NCI-H128 (cell line): ENCODE measurements around the gene SLC35F5.
"Not testable (repeated sequence)": the region's sequence is repeated elsewhere in the genome, so short reads cannot be mapped to it uniquely, and the experiment has no call there.

Experiments
- DNase-seq: peaks from one replicate; lab custom pipeline; 2025; ENCODE audit not compliant: unreplicated experiment; lab: John Stamatoyannopoulos, UW

The SLC35F5 gene

DNA sequence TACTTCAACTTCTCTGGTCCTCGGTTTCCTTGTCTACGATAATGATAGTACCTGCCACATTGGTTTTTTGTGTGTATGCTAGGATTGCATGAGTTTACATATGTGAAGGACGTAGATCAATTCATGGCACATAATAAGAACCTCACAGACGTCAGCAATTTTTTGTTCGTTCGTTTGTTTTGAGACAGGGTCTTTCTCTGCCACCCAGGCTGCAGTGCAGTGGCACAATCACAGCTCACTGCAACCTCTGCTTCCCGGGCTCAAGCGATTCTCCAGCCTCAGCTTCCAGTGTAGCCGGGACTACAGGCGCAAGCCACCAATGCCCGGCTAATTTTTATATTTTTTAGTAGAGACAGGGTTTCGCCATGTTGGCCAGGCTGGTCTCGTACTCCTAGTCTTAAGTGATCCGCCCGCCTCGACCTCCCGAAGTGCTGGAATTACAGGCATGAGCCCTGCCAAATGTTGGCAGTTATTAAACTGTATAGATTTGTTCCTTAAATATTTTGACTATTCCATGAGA, 756 bp upstream of the SLC35F5 start:
- DNase-seq = peak; percentile 30

DNA sequence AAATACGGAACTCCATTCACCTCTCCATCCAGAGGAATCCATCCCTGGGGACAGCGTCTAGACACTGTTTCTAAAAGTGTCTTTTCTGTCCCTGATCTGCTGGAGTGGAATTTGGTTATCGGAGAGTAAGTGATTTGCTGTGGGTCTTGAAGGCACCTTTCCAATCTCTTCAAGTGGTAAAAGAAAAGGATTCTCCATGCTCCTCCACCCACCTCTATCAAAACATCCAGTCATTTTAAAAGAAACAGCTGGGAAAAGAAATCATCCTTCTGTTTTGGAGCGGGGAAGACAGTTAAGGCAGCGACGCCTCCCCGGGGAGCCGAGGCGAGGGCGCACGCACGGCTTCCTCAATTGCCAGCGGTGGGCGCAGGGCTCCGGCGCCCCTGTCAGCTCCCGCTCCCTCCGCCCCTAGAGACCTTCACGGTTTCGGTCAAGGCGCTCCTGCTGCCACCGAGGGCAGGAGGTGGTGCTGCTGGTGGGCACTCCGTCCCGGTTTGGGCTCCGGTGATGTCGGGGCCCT, 547 bp downstream of the SLC35F5 start:
- DNase-seq = no peak

DNA sequence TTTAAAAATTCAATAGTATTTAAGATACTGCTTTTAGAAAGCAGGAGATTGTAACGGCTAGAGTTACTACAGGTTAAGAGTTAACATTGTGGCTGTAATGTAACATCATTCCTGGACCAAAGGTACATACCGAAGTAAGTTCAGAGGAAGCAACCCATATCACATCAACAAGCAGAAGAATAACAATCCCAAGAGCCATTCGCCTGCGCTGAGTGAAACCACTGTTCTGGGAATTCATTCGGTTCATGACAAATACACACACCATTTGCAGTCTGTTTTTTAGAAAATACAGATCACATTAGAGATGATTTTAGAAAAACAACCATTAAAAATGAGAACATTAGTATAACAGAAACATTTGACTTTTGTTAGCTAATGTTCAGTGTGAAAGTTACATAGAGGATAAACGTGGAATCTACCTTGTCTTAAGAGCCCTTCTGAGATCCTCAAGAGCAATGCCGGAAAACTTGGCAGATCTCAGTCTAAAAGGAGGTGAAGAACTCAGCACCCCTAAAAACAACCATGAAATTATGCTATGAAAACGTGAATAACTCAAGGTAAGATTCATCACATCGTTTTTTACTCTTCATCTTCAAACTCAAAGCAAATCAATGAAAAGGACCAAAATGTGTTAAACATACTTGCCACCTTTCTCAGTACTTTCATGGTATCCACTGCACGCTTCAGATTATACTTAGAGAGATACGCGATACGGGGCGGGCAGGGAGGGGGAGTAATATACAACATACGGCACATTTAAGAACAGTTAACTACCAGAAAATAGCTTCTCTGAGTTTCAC, 1.2 kb downstream of the SLC35F5 start:
- DNase-seq = no peak

DNA sequence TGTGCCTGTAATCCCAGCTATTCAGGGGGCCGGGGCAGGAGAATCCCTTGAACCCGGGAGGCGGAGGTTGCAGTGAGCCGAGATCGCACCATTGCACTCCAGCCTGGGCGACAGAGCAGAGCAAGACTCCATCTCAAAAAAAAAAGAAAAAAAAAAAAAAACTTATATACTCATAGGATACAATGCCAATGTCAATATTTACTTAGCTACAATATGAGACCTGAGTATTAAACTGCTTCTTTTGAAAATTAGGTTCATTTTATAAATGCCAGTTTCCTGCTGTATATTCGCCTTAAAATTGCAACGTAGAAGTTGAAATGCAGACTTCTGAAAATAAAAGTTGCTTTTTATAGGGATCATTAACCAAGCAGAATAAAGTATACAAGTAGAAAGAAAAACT, 2.3 kb downstream of the SLC35F5 start:
- no peak for DNase-seq

DNA sequence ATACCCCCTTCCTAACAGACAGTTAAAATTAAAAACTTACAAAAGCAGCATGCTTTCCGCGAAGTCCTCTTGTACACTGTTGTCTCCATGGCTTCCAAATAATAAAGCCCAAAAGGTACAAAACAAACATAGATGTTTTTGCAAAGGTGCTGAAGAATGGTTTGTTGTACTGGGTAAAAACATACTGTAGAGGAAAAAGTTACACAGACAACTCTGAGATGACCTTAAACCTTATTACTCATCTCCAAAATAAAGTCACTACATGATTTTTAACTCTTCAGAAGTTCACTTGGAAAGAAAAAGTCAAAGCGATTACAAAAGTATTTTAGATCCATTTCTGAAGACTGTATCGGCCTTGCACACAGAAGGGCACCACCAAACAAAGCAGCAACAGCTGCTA, 6.1 kb downstream of the SLC35F5 start:
- no peak for DNase-seq

DNA sequence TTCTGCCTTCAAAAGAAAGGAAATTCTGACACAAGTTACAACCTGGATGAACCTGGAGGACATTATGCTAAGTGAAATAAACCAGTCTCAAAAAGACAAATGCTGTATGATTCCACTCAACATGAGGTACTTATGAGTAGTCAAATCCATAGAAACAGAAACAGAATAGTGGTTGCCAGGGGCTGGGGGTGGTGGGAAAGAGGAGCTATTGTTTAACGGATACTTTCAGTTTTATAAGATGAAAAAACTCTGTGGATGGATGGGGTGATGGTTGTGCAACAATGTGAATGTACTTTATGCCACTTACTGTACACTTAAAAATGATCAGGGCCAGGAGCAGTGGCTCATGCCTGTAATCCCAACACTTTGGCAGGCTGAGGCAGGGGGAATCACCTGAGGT, 15.4 kb downstream of the SLC35F5 start:
- DNase-seq = no peak

DNA sequence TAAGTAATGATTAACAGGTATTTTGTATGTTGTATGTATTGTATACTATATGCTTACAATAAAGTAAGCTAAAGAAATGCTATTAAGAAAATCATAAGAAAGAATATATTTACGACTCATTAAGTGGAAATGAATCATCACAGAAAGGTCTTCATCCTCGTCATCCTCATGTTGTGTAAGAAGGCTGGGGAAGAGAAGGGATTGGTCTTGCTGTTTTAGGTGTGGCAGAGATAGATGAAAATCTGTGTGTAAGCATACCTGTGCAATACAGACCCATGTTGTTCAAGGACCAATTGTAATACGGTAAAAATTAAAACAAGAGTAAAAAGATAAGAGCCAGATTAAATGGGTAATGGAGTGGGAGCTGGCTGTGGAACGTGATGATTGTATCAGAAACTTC, 16.6 kb downstream of the SLC35F5 start:
- no peak for DNase-seq

DNA sequence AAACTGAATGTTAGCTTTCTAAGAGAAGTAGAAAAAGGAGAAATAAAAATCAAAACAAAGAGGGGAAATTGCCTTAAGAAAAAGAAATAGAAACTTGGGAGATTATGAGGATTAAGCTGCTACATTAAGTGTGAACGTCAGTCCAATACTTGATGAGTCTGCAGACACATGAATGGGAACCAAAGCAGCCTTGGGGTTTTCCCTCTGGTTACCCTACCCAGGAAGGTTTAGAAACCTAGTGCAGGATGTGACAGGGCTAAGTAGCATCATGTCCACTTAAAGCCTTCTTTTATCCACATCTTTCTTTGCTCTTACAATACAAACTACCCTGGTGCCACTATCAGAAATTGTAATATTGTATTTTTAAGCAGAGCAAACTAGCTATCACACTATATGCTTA, 22.3 kb downstream of the SLC35F5 start:
- no peak for DNase-seq

DNA sequence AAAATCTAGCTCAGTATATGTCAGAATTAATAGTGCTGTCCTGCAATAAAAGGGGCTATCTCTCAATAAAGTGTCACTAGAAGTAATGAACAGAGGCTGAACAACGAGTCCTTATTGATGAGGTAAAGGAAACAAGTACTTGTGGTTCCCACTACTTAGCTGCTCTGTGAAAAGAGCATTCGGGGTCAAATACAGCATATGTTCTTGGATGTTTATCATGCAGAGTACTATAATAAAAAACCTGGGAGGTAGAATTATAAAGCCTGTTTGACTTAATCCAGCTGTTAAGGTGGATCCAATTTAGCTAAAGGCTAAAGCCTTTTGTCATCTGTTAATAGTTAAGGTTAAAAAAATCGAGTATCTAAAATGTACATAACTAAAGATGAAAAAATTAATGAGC, 32.4 kb downstream of the SLC35F5 start:
- no peak for DNase-seq

DNA sequence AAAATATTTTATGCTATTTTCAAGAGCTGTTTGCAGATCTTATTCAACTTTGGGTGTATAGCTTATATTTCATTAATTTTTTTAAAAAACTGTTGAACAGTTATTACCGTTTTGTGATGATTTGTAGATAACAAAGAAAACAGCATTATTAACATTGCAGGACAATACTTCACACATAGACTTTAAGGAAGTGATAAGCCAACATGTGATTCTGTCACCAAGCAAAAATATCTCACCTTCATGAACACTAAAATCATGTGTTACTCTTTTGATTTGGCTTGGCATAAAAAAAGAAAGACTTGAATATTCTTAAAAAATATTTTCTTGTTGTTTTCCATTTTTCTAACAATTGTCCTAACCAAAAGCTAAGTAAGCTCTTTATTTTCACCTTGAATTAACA, 33.0 kb downstream of the SLC35F5 start:
- no peak for DNase-seq

DNA sequence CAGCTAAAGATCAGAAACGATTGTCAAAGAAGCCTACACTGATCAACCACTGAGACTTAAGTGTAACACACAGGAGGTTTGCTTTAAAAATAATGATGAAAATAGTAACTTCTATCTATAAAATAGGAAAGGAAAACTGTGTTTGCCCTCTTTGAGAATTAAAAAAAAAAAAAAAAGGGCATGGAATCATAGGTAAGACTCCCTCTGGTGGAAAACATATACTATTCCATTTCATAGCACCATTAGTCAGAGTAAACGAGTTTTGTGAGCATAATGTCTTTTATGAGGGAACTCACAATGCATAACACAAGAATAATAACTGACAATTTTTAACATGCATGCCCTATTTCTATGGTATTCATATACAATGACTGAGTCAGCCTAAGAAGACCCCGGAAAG, 36.3 kb downstream of the SLC35F5 start:
- no peak for DNase-seq

DNA sequence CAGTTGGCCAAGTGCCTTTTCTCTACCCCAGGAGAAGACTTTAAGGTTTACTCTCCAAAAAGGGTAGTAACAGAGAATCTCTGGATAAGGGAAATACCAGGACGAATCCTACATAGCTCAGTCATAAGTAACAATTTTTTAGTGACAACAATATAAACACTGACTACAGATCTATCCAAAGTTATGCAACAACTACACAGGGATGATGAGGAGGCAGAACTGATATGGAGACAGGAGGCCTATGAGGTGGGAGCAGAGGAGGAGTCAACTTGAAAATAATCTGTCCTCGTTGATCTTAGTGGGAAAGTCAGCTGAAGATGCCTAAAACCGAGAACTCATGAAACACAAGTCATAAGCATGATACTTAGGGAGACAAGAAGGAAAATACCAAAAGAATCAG, 40.2 kb downstream of the SLC35F5 start:
- no peak for DNase-seq

DNA sequence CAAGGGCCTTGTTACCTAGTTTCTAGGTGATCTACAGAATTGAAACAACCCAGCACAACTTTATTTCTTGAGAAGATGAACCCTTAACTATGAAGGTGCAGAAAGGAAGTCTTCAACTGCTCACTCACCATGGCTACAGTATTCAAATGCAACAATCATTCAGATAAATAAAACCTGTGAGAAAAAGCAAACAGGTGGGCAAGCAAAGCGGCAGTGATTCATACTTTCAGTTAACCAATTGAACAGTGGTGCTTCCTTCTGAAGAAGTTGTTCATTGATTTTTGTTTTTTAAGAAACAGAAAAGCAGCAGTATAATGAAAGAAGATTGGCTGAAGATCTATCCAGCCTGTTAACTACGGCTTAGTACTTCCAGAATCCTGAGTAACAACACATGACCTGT, 43.5 kb downstream of the SLC35F5 start:
- no peak for DNase-seq

DNA sequence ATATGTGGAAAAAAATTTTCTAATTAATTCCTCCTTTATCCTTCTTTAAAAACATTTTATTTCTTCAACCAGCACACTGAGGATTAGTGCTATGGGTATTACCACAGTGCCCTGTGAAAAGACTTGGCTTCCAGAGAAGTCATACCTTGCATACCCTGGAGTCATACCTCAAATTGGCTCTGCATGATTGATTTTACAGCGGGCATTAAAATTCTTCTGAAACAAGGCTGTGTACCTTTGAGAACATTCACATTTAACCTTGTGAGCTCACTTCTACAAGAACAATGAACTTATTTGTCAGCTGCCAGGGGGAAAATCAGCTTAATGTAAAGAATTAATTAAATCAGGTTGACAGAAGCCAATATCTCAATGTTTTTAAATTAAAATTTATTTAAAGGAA, 44.6 kb downstream of the SLC35F5 start:
- no peak for DNase-seq

DNA sequence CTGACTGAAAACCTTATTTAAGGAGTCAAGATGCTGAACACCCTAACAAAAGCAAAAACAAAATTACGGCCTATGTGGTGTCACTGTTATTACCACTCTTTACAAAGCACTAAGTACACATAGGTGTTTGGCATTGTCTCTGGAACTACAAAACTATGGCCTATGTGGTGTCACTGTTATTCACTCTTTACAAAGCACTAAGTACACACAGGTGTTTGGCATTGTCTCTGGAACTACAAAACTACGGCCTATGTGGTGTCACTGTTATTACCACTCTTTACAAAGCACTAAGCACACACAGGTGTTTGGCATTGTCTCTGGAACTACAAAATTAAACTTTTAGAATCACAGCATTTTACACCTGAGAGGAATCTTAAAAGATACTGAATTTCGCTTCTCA, 47.4 kb downstream of the SLC35F5 start:
- DNase-seq = peak; percentile 23

DNA sequence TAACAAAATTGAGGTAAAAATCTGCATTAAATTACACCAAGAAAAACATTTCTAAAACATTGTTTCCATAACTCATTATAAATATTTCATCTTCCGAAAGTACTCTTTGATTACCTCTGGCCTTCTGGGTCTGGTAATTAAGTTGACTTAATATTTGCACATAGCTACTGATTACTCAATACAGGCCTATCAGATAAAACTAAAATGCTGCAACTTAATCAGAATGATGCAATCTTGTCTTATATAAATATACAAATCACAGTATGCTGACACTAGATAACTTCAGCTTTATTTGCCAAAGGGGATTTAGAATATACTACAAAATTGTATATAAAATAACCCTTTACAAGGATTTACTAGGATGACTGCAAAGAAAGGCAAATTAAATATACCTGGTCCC, 49.3 kb downstream of the SLC35F5 start:
- DNase-seq = no peak

DNA sequence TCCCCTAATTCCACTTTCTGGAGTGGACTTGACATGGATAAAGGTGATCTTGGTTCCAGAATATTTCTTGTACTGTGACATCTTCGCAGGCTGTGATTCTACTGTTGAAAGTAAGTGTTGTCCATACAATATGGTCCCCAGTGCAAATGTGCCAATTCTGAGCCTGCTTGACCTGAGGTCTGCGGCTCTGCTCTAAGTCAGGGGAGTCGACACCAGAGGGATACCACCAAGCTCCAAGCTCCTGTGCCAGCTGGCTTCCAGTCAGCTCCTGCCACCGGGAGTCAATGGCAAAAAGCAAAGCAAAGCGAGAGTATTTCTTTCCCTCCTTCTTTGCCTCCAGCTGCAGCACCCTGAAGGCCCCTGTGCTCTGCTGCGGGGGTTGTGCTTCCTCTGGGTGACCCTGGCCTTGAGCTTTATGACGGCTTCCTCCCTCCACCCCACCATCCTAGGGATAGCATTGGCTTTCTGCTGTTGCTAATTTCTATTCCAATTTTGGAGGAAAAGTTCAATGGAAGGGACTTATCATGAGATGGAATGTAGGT, 50.4 kb downstream of the SLC35F5 start:
- DNase-seq = no peak

DNA sequence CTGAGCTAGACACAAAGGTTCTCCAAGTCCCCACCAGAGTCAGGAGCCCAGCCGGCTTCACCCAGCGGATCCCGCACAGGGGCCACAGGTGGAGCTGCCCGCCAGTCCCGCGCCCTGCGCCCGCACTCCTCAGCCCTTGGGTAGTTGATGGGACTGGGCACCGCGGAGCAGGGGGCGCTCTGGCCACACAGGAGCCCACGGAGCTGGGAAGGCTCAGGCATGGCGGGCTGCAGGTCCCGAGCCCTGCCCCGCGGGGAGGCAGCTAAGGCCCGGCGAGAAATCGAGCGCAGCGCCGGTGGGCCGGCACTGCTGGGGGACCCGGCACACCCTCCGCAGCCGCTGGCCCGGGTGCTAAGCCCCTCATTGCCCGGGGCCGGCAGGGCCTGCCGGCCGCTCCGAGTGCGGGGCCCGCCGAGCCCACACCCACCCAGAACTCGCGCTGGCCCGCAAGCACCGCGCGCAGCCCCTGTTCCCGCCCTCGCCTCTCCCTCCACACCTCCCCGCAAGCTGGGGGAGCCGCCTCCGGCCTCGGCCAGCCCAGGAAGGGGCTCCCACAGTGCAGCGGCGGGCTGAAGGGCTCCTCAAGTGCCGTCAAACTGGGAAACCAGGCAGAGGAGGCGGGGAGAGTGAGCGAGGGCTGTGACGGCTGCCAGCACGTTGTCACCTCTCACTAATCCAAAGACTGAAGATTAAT, 52.0 kb downstream of the SLC35F5 start:
- DNase-seq = not testable (repeated sequence)

DNA sequence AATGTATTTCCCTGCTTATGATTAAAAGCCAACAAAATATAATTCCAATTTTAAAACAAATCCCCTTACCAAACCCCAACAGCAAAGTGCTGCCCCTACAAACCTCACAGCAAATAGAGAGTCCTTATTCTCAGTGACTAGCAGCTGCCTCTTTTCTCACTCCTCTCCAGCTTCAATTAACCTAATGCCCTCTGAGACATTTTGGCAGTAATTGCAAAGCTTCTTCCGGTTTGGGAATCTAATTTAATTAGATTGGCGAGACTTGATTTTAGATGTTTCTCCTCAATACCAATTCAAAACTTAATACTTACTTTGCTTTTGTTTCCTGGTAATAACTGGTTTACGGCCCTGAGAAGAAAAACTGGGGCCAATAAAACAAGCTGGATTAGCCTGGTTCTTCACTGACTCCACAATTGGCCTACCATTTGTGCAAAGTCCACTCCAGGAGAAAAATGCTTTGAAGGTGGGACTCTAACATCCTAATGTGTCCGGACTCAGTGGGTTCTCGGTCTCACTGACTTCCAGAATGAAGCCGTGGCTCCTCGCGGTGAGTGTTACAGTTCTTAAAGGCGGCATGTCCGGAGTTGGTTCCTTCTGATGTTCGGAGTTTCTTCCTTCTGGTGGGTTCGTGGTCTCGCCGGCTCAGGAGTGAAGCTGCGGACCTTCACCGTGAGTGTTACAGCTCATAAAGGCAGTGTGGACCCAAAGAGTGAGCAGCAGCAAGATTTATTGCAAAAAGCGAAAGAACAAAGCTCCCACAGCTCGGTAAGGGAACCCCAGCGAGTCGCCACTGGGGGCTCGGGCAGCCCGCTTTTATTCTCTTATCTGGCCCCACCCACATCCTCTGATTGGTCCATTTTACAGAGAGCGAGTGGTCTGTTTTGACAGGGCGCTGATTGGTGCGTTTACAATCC, 52.8 kb downstream of the SLC35F5 start:
- DNase-seq = no peak

DNA sequence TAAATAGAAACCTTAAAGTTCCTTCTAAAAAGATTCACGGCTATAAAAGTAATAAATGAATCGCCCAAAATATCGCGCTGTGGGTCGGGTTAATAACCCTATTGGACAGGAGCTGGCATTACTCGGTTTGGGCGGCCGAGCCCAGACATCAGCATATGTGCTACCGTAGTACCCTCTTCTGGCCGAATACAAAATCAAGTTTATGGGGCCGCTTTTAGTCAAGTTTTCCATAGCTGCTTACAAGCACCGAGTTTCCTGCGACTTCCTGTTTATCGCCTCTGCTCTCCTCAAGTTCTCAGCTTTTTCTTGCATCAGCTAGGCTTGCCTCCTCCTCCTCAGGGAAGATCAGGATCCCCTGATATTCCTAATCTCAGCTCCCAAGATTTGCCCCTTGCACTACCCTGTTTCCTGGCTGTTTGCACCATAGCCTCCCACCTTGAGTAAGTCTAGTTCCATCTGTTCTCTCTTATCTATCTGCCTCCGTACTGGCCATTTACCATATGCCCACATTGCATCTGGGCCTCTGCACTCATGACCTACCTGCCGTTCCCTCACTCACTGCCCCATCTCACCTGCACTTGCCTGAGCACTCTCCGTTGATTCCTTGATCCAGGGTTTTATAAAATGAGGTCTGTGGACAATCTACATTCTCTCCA, 56.1 kb downstream of the SLC35F5 start:
- DNase-seq = no peak
